Measurements from ENCODE around the gene PTPRD.

Gene PTPRD

DNA sequence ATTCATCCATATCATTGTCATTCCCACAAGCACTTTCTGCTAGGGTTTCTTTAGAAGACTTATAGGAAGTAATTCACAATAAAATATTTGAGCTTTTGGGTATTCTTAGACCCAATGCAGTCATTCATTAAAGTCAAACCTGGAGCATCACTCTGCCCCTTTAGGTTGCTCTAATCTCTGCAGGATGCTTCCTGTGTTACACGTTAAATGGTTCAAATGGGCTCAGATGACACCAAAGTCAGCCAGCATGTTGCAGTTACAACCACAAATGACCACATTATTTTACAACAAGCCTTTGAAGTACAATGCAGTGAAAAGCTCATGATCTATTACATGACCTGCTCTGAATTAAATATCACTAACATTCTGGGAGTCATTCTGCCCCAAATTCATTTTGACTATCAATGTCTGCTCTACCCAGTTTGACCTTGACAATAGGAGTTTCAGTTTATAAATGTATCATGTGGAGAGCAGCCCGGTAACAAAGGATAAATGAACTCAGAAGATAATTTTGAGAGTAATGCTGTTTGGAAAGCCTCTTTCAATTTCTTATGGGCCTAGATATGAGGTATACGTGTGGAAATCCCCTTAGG is 2144.7 kb downstream of the PTPRD start:
- TF ChIP-seq POLR2AphosphoS5 (IDR thresholded peaks at IDR 0.05; ENCODE audit: low read depth, low read length) (no peak), TAF1 (IDR thresholded peaks at IDR 0.05; ENCODE audit: borderline replicate concordance, insufficient read depth, low read length) (no peak), SIN3A (IDR thresholded peaks at IDR 0.05; ENCODE audit: borderline replicate concordance, insufficient read depth, low read length) (no peak), FOXP2 (optimal IDR thresholded peaks at IDR 0.05; ENCODE audit: borderline replicate concordance, extremely low read depth, extremely low read length, insufficient read depth) (no peak)
- TF ChIP-seq, protein P1, sequence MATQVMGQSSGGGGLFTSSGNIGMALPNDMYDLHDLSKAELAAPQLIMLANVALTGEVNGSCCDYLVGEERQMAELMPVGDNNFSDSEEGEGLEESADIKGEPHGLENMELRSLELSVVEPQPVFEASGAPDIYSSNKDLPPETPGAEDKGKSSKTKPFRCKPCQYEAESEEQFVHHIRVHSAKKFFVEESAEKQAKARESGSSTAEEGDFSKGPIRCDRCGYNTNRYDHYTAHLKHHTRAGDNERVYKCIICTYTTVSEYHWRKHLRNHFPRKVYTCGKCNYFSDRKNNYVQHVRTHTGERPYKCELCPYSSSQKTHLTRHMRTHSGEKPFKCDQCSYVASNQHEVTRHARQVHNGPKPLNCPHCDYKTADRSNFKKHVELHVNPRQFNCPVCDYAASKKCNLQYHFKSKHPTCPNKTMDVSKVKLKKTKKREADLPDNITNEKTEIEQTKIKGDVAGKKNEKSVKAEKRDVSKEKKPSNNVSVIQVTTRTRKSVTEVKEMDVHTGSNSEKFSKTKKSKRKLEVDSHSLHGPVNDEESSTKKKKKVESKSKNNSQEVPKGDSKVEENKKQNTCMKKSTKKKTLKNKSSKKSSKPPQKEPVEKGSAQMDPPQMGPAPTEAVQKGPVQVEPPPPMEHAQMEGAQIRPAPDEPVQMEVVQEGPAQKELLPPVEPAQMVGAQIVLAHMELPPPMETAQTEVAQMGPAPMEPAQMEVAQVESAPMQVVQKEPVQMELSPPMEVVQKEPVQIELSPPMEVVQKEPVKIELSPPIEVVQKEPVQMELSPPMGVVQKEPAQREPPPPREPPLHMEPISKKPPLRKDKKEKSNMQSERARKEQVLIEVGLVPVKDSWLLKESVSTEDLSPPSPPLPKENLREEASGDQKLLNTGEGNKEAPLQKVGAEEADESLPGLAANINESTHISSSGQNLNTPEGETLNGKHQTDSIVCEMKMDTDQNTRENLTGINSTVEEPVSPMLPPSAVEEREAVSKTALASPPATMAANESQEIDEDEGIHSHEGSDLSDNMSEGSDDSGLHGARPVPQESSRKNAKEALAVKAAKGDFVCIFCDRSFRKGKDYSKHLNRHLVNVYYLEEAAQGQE (IDR thresholded peaks at IDR 0.05; ENCODE audit: insufficient read depth in 1 of 2, low read depth in 2 of 2, low read length in 2 of 2) = no peak

GRCh38 chr9:8457816-8458215 is 2155.0 kb downstream of the PTPRD start:
- no peak for TF ChIP-seq TAF1 (IDR thresholded peaks at IDR 0.05; ENCODE audit: borderline replicate concordance, insufficient read depth, low read length)
- no peak for TF ChIP-seq SIN3A (IDR thresholded peaks at IDR 0.05; ENCODE audit: borderline replicate concordance, insufficient read depth, low read length)
- TF ChIP-seq POLR2AphosphoS5 (IDR thresholded peaks at IDR 0.05; ENCODE audit: low read depth, low read length) = no peak
- TF ChIP-seq FOXP2 (optimal IDR thresholded peaks at IDR 0.05; ENCODE audit: borderline replicate concordance, extremely low read depth, extremely low read length, insufficient read depth) = no peak
- TF ChIP-seq, protein P1 (IDR thresholded peaks at IDR 0.05; ENCODE audit: insufficient read depth in 1 of 2, low read depth in 2 of 2, low read length in 2 of 2) = no peak

DNA sequence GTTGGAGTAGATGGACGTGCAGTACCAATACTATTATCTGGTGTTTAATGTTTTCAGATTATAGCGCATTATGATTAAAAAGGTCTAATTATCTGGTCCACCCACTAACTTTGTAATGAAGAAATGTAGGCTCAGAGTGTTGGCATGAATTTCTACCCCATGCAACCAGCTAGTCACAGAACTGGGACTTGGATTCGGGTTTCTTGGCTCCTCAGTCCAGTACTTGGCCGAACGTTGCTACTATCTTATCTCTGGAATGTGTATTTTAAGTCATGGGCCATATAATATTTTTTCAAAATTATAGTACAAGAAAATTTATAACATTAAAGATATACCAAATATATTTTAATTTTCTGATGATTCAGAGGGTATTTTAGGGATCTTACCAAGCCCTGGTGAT is 2155.7 kb downstream of the PTPRD start:
- TF ChIP-seq POLR2AphosphoS5 (IDR thresholded peaks at IDR 0.05; ENCODE audit: low read depth, low read length) (no peak), TAF1 (IDR thresholded peaks at IDR 0.05; ENCODE audit: borderline replicate concordance, insufficient read depth, low read length) (no peak), SIN3A (IDR thresholded peaks at IDR 0.05; ENCODE audit: borderline replicate concordance, insufficient read depth, low read length) (no peak), FOXP2 (optimal IDR thresholded peaks at IDR 0.05; ENCODE audit: borderline replicate concordance, extremely low read depth, extremely low read length, insufficient read depth) (no peak)
- TF ChIP-seq, protein P1 (IDR thresholded peaks at IDR 0.05; ENCODE audit: insufficient read depth in 1 of 2, low read depth in 2 of 2, low read length in 2 of 2) = no peak

DNA sequence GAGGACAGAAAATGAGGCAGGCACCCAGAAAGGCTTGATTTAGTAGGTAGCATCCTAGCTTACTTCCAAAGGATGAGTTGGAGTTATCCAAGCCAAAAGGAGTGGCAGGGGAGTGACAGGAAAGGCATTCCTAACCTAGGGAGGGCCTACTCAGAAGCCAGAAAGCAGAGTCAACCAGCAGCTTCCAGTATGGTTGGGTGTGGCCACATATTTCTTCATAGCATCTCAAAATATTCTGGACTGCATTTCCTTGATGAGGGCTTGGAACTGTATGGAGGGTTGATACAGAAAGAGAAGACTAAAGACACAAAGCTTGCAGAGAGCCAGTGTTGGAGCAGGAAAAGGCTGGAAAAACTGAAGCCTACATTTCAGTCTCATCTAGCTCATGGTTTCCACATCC is 2156.5 kb downstream of the PTPRD start:
- TF ChIP-seq POLR2AphosphoS5 (IDR thresholded peaks at IDR 0.05; ENCODE audit: low read depth, low read length) = no peak
- TF ChIP-seq, protein P1 (IDR thresholded peaks at IDR 0.05; ENCODE audit: insufficient read depth in 1 of 2, low read depth in 2 of 2, low read length in 2 of 2) = no peak
- no peak for TF ChIP-seq FOXP2 (optimal IDR thresholded peaks at IDR 0.05; ENCODE audit: borderline replicate concordance, extremely low read depth, extremely low read length, insufficient read depth)

Data from PFSK-1 (cell line).